Fibroblast of the aortic adventitia (primary cell): ENCODE measurements around the gene AFF3. TPM values are rescaled to one million over a fixed set of nuclear protein-coding genes. Genes with fewer than 3 reads are reported as not detected.

Source experiments
- DNase-seq: peaks from one replicate; pipeline ENCODE4 v3.0.0-alpha.2; 2010; ENCODE audit warnings: low read depth
- H3K4me3 ChIP-seq: 2 replicates; pipeline ENCODE4 v1.5.1; 2011; ENCODE audit warnings: low read depth, mild to moderate bottlenecking, control low read depth, low read length, moderate library complexity
- CTCF ChIP-seq: IDR thresholded peaks from 2 replicates; pipeline ENCODE4 v1.5.1; 2011; ENCODE audit warnings: mild to moderate bottlenecking, low read length, control low read depth, inconsistent platforms; ENCODE audit not compliant: insufficient read depth
- total RNA-seq: library from RNA; depleted of rRNA; stranded (reverse); fragments of >200 nt; gene quantifications from 2 replicates; pipeline ENCODE4 v1.2.3, GENCODE V29; 2012; ENCODE audit warnings: low replicate concordance

Gene AFF3
- total RNA-seq, 1 donor: 4.2 TPM

GRCh38 chr2:99653433-99653832, 489.0 kb downstream of the AFF3 start:
- no peak for TF ChIP-seq CTCF
- DNase-seq: no peak

GRCh38 chr2:99652862-99653261, 489.5 kb downstream of the AFF3 start:
- no peak for TF ChIP-seq CTCF
- DNase-seq: no peak
- H3K4me3 ChIP-seq: no peak overlapping the region

More at GRCh38 chr2:99653433-99653832, 489.0 kb downstream of the AFF3 start:
- no peak overlapping the region for H3K4me3 ChIP-seq

- DNase-seq: no peak
- TF ChIP-seq CTCF: no peak
- no peak overlapping the region for H3K4me3 ChIP-seq
These were observed 490.3 kb downstream of the AFF3 start for GRCh38 chr2:99651930-99652670.

DNA sequence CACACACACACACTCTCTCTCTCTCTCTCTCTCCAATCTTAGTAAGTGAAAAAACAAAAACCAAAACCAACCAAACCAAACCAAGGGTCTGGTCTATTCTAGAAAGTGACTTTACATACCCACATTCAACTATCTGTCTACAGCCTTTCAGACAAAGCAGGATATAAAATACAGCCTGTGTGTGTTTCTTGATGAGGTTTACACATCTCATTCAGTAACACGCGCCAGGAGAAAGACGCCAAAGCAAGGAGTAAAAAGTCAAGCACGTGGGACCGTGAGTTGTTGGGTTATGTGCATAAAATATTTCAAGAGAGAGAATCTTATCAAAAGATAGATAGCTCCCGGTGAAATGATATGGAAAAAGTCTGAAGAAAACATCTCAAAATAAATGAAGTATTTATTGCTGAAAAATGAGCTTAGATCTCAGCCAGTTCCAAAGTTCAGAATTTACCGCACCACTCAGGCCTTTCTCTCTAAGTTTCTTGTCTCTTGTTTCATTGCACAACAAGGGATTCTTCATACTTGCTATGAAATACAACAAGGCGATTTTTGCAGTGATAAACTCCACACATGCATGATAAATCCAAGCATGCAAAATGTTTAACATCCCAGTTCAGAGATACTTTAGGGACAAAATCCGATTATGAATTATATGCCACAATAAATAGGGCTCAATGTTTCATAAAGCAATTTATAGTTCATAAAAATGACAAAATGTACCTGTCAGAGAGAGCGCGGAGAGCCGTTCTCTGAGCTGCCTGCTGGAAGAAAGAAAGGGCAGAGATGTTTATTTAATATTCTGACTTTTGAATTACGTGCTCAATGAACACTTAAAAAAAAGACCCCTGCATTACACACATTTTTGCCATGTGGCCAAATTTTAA, 493.2 kb downstream of the AFF3 start:
- no peak for DNase-seq
- no peak for TF ChIP-seq CTCF
- no peak overlapping the region for H3K4me3 ChIP-seq

- no peak overlapping the region for H3K4me3 ChIP-seq
- TF ChIP-seq CTCF: no peak
These were observed 494.1 kb downstream of the AFF3 start for GRCh38 chr2:99648178-99648844.

GRCh38 chr2:99645960-99646359, 496.4 kb downstream of the AFF3 start:
- no peak overlapping the region for H3K4me3 ChIP-seq
- no peak for TF ChIP-seq CTCF
- DNase-seq: no peak

More at GRCh38 chr2:99648178-99648844, 494.1 kb downstream of the AFF3 start:
- no peak for DNase-seq
